Urinary bladder (tissue), 4 donors: Measurements from ENCODE around the gene RNF213. TPM values are rescaled to one million over a fixed set of nuclear protein-coding genes. Genes with fewer than 3 reads are reported as not detected.

Source experiments
- DNase-seq: peaks from one replicate; pipeline ENCODE4 v3.0.0-alpha.2; 2015; ENCODE audit errors: extremely low spot score
- H3K27ac ChIP-seq: one replicate; pipeline ENCODE4 v1.5.1; 2013; ENCODE audit warnings: low read depth, mild to moderate bottlenecking, moderate library complexity
- H3K36me3 ChIP-seq: one replicate; pipeline ENCODE4 v1.6.1; 2013; ENCODE audit warnings: mild to moderate bottlenecking, moderate library complexity; ENCODE audit not compliant: insufficient read depth
- H3K4me1 ChIP-seq: one replicate; pipeline ENCODE4 v1.6.1; 2013; ENCODE audit warnings: mild to moderate bottlenecking, moderate library complexity; ENCODE audit not compliant: insufficient read depth
- H3K4me3 ChIP-seq: one replicate; pipeline ENCODE4 v1.5.1; 2013; ENCODE audit warnings: low read depth, low read length
- WGBS: extraction: QIAGEN DNeasy Blood & Tissue Kit; methylation state at CpG from one replicate; pipeline ENCODE4 v1.1.7; 2013; 5-methylcytosine and 5-hydroxymethylcytosine counted together
- polyA plus RNA-seq: library from polyadenylated mRNA; stranded (reverse); fragments of 200-250 nt; gene quantifications from one replicate; pipeline ENCODE4 v1.2.3, GENCODE V29; 2013
- total RNA-seq: library from RNA; depleted of rRNA; stranded (reverse); fragments of >200 nt; gene quantifications from one replicate; pipeline ENCODE4 v1.2.3, GENCODE V29; 2014
- donor health status: healthy with polysubstance abuse.
- donor health status: healthy.

Gene RNF213
- total and polyA plus RNA-seq, 2 donors, result 37.2 to 81.5 TPM

DNA sequence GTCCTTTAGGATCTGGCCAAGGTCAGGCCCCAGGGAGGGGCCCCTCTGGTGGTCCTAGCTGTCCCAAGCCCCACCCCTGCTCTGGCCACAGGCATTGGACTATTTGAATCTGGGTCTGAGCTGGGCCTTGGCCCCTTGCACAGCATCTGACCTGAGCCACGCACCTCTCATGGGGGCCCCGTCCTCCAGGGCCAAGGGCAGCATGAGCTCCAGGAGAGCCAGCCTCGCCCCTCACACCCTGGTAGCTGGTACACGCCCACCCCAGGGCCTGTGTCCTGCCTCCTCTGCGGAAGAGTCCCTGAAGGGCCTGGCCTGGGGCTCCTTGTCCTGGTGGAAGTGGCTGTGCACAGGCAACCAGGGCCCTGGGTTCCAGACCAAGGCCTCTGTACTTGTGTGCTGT lies 178.2 kb downstream of the RNF213 start:
- no peak overlapping the region for H3K4me3 ChIP-seq
- no peak for DNase-seq
- no peaks in the 10 kb centered on the region for H3K4me1 ChIP-seq
- 95% methylated on average over 5 of the region's 5 CpGs for WGBS
- no peaks in the 10 kb centered on the region for H3K36me3 ChIP-seq
- no peak overlapping the region for H3K27ac ChIP-seq

DNA sequence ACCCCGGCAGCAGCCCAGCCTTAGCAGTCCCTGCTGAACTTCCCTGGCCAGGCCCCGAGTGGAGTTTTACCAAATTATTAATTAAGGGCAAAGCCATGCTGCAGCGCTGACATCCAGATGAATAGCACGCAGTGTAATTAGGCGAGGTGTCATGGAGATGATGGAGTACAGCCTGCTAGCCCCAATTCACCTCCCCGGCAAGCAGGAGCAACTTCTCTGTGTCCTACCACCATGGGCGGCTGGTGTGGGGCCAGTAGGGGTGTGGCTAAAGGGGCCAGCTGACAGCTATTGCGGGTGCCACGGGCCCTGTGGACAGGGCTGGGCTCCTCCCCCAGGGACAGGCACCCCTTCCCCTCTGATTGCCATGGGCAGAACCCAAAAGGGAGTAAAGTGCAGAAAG lies 178.8 kb downstream of the RNF213 start:
- no peak for DNase-seq
- H3K36me3 ChIP-seq, result no peaks in the 10 kb centered on the region
- 78% methylated on average over 9 of the region's 9 CpGs for WGBS
- H3K4me1 ChIP-seq, result no peaks in the 10 kb centered on the region
- H3K27ac ChIP-seq, result no peak overlapping the region
- H3K4me3 ChIP-seq, result no peak overlapping the region

DNA sequence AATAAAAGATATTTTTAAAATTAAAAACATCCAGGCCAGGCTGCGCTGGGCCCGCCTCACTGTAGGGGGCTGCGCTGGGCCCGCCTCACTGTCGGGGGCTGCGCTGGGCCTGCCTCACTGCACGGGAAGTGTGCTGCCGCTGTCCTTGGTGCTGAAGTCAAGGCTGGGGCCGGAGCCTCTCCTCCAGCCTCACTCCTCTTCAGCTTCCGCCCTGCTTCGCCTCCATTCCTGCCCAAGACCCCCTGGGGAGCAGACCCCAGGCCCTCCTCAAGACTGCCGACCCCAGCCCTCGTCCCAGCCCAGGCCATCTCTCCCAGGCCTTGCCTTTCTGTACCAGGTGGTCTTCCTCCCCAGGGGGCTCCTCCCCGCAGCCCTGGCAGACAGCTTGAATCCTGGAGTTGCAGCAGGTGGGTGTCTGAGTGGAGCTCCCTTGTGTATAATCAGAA lies 180.5 kb downstream of the RNF213 start:
- no peaks in the 10 kb centered on the region for H3K4me1 ChIP-seq
- no peak for DNase-seq
- 30% methylated on average over 14 of the region's 14 CpGs for WGBS
- H3K4me3 ChIP-seq, result no peak overlapping the region
- no peak overlapping the region for H3K27ac ChIP-seq
- H3K36me3 ChIP-seq, result no peaks in the 10 kb centered on the region

DNA sequence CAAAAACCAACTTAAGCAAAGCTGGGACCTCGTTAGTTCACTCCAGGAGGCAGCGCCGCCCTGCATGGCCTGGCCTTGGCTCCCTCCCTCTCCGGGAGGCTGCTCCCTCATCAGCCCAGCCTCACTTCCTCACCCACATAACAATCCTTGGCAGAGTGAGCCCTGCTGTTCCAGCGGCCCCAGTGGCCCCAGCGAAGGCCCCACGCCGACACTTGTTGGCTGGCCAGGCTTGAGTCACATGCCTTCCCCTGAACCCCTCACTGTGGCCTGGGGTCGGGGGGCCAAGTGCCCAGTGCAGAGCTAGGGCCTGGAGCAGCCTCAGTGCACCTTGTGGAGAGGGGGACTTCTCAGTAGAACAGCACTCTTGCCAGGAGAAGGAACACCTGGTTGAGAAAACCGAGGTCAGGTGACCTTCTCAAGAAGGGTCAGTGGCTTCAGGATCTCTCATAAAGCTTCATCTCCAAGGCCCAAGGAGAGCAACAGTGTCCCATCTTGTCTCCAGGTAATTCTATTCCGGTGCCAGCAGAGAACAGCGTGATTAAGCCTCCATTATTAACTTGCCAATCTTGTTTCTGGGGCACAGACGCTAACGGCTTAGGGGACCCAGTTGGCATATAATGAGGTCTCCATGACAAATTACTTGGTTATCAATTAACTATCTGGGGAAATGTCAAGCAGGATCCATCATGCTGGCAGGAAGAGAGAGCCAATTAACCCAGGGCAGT lies 181.1 kb downstream of the RNF213 start:
- Histone ChIP-seq H3K27ac (no peak overlapping the region), H3K4me3 (no peak overlapping the region), H3K4me1 (no peaks in the 10 kb centered on the region), H3K36me3 (no peaks in the 10 kb centered on the region)
- 90% methylated on average over 14 of the region's 14 CpGs for WGBS
- no peak for DNase-seq

DNA sequence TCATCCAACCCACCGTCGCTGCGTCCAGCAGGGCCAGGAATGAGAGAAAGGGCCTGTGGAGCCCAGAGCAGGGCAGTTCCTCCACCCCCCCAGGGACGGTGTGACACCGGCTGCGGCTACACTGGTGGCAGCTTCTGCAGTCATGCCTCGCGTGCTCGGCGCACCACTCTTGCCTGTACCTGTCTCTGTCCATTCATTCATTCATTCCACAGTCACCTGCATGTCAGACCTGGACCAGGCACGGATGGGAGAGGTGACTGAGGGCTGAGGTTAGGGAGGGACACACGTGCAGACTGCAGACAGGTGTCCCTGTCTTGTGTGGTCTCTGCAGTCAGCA lies 181.6 kb downstream of the RNF213 start:
- no peaks in the 10 kb centered on the region for H3K4me1 ChIP-seq
- H3K4me3 ChIP-seq, result no peak overlapping the region
- WGBS, result 86% methylated on average over 12 of the region's 12 CpGs
- DNase-seq, result no peak
- no peak overlapping the region for H3K27ac ChIP-seq
- H3K36me3 ChIP-seq, result no peaks in the 10 kb centered on the region

DNA sequence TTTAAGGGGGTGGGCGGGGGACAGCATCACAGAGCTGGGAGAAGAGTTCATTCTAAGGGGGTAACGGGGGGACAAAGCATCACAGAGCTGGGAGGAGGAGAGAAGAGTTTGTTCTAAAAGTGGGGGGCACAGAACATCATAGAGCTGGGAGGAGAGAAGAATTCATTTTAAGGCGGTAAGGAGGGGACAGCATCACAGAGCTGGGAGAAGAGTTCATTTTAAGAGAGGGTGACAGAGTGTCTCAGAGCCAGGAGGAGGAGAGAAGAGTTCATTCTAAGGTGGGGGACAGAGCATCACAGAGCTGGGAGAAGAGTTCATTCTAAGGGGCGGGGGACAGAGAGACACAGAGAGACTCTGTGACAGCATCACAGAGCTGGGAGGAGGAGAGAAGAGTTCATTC lies 182.1 kb downstream of the RNF213 start:
- WGBS, result 69% methylated on average over 4 of the region's 4 CpGs
- no peaks in the 10 kb centered on the region for H3K36me3 ChIP-seq
- H3K4me3 ChIP-seq, result no peak overlapping the region
- no peak for DNase-seq
- H3K27ac ChIP-seq, result no peak overlapping the region
- no peaks in the 10 kb centered on the region for H3K4me1 ChIP-seq

DNA sequence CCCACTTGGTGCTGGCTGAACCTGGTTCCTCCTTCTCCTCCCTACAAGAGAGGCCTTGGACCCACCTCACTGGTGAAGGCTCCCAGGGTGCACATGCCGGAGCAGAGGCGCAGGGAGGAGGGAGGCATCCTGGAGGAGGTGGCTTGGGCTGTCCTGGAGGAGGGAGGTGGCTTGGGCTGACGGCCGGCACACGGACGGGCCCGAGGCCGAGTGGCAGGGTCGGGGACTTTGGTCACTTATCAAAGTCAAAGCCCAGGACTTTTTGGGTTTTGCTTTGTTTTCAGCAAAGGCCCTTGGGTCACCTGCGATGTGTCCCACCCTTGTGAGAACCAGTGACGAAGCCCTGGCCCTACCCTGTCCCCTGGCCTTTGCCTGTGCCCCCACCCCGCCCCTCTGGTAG lies 182.8 kb downstream of the RNF213 start:
- Histone ChIP-seq H3K36me3 (no peaks in the 10 kb centered on the region), H3K4me3 (no peak overlapping the region), H3K27ac (no peak overlapping the region), H3K4me1 (no peaks in the 10 kb centered on the region)
- 50% methylated on average over 12 of the region's 12 CpGs for WGBS
- DNase-seq, result no peak

DNA sequence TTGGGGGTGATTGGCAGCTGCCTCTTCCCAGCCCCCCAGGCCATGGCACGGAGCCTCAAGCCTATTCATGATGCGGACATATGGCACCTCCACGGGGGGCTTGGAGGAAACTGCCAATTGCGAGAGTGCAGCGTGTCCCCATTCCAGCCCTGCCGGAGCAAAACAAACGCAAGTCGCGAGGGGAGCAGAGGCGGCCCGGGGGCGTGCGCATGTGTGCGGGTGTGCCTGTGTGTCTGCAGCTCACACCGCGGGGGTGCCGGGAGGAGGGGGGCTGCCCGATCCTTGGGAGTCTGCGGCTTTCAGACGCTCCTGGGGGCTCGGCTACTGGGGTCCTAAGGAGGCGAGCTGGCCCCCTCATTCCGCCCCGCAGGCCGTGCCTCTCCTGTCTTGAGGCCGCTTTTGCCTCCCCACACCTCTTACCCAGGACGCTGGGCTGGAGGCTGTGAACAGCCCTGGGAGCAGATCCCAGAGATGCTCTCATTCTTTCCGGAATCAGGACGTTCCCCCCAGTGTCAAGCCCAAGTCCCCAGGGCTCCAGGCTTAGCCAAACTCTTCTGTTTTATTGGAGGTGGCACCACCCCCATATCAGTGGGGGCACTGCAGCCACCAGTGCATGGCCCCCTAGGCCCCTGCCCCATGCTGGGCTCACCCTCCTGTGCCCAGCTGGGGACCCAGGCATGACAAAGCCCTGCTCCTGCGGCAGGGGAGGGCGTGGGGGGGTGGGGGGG lies 183.4 kb downstream of the RNF213 start:
- 39% methylated on average over 31 of the region's 31 CpGs for WGBS
- no peak for DNase-seq
- Histone ChIP-seq H3K4me1 (no peaks in the 10 kb centered on the region), H3K4me3 (no peak overlapping the region), H3K36me3 (no peaks in the 10 kb centered on the region), H3K27ac (no peak overlapping the region)

DNA sequence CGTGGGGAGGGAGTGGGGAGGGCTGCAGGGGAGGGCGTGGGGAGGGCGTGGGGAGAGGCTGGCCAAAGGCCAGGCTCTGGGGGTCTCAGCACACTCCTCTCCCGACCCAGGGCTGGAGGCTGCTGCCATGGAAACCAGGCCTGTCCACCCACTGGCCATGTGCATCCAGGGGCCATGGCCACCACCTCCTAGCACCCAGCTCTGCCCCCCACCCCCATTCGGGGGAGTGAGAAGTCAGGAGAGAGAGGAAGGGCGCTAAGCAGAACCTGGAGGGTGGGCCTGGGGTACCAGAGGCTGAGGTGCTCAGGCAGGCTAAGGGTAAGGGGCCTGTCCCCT lies 184.0 kb downstream of the RNF213 start:
- no peak overlapping the region for H3K27ac ChIP-seq
- 57% methylated on average over 6 of the region's 6 CpGs for WGBS
- no peaks in the 10 kb centered on the region for H3K4me1 ChIP-seq
- no peak overlapping the region for H3K4me3 ChIP-seq
- no peaks in the 10 kb centered on the region for H3K36me3 ChIP-seq
- DNase-seq, result no peak

DNA sequence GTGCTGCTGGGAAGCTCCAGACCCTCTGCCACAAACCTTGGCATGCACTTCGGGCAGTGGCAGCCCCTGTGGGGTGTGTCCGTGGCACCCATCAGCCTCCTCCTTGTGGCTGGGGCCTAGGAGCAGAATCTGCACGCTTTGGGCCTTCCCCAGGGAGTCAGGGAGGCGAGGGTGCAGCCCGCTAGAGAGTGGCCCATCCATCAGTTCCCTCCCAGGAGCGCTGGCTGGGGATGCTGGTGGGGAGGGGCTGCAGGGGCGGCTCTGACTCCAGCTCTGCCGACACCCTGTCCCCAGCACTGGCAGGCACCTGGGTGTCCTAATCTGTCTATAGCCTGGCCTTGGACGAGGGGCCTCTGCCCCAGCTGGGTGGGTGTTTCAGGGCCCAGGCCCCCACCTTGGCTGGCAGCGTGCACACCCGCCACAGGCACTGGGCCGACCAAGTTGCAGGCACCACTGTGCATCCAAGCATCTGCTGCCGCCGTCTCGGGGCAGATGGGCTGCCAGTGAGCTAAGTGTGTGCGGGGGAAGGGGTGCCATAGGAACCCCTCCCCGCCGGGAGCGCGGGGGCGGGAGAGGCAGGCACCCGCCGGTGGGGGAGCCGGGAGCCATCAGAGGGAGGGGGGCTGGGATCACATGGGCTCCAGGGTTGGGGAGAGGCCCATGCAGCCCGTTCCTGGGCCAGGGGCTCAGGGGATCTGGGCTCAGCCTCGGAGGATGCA lies 184.5 kb downstream of the RNF213 start:
- Histone ChIP-seq H3K4me1 (no peaks in the 10 kb centered on the region), H3K36me3 (no peaks in the 10 kb centered on the region), H3K4me3 (no peak overlapping the region), H3K27ac (no peak overlapping the region)
- WGBS, result 66% methylated on average over 26 of the region's 26 CpGs
- no peak for DNase-seq

DNA sequence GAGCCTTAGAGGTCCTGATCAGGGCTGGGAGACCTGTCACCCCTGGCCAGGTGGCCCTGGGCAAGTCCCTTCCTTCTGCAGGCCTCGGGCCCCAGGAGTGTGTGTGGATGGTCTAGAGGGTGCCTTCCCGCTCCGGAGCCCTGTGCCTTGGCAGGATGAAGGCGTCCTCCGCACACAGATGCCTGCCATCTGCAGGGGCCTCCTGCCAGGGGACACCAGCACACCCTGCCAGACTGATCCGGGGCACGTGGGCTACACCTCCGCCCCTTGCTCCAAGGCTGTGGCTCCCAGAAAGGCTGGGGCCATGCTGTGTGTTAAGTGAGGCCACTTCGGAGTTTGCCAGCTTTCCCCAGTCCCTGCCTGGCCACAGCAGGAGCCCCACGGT lies 185.1 kb downstream of the RNF213 start:
- Histone ChIP-seq H3K36me3 (no peaks in the 10 kb centered on the region), H3K4me3 (no peak overlapping the region), H3K4me1 (no peaks in the 10 kb centered on the region), H3K27ac (no peak overlapping the region)
- no peak for DNase-seq
- WGBS, result 85% methylated on average over 10 of the region's 10 CpGs

DNA sequence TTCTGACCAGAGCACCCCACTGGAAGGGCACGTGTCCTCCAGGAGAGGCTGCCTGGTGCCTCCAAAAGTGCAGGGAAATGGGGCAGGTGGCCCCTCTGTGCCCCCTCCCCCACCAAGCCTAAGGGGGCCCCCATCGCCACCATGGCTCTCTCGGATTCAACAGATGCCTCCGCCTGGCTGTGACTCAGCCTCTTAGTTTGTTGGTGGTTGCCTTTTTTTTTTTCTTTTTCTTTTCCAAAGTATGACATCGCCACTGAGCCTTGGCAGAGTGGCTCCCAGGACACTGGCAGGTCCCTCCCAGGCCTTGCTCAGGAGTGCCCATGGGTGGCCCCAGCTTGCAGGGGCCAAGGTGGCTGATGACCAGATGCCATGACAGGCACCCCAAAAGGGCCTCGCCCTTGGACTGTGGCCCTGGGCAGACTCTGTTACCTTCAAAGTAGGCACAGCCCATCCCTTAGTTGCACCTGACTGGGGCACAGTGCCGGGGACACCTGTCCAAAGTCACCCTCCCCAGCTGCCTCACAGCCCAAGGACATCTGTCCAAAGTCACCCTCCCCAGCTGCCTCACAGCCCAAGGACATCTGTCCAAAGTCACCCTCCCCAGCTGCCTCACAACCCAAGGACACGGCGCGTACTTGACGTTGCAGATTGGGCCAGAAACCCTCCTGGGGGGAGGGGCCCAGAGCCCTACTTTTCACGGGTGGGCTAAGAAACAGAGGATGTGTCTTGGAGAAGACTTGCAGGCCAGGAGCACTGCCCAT lies 186.2 kb downstream of the RNF213 start:
- WGBS, result 78% methylated on average over 12 of the region's 12 CpGs

DNA sequence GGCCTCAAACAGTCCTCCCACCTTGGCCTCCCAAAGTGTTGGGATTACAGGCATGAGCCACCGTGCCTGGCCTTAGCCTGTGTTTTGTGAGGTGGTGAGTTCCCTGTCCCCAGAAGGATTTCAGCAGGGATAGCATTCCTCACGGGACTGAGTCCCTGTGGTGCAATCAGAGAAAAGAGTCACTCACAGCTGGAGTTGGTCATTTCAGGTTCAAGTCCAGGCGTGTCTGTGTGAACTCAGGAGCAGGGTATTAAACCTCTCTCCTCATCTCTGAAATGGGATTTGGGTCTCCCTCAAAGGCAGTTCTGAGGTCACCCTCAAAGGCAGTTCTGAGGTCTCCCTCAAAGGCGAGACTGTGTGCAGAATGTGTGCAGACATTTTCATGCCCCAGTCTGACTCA lies 187.1 kb downstream of the RNF213 start:
- no peak overlapping the region for H3K27ac ChIP-seq
- no peak for DNase-seq
- H3K4me3 ChIP-seq, result no peak overlapping the region
- 85% methylated on average over 4 of the region's 4 CpGs for WGBS
- no peaks in the 10 kb centered on the region for H3K36me3 ChIP-seq
- no peaks in the 10 kb centered on the region for H3K4me1 ChIP-seq

More for the DNA sequence above, 186.2 kb downstream of the RNF213 start:
- Histone ChIP-seq H3K27ac (no peak overlapping the region), H3K36me3 (no peaks in the 10 kb centered on the region), H3K4me3 (no peak overlapping the region), H3K4me1 (no peaks in the 10 kb centered on the region)
- no peak for DNase-seq
